Aorta (tissue), 5 donors: ENCODE measurements around the gene DUSP10. TPM values are rescaled to one million over a fixed set of nuclear protein-coding genes. Genes with fewer than 3 reads are reported as not detected.

Experiments
- ATAC-seq: fragments of 200-7000 bp; cut with Tn5 transposase; one replicate; pipeline ENCODE4 v1.9.1; 2022; ENCODE audit warnings: moderate library complexity; ENCODE audit not compliant: low FRiP score
- DNase-seq, 2 donors: peaks; one replicate each; pipeline ENCODE4 v3.0.0-alpha.2; 2020
- H3K27ac ChIP-seq, 2 donors: one replicate each; pipeline ENCODE4 v1.5.1; 2013; ENCODE audit warnings: low read length in 2 of 2, mild to moderate bottlenecking in 2 of 2, moderate library complexity in 2 of 2, control low read depth in 1 of 2, inconsistent platforms in 1 of 2, low read depth in 1 of 2
- H3K27me3 ChIP-seq, 2 donors: one replicate each; pipeline ENCODE4 v1.6.1; 2013; ENCODE audit warnings: control low read depth in 1 of 2, low read length in 1 of 2, mild to moderate bottlenecking in 1 of 2, moderate library complexity in 1 of 2; ENCODE audit not compliant: insufficient read depth in 2 of 2, control insufficient read depth in 1 of 2
- H3K36me3 ChIP-seq, 2 donors: one replicate each; pipeline ENCODE4 v1.6.1; 2013; ENCODE audit warnings: control low read depth in 1 of 2, low read length in 1 of 2, mild to moderate bottlenecking in 1 of 2; ENCODE audit not compliant: insufficient read depth in 2 of 2, control insufficient read depth in 1 of 2
- H3K4me1 ChIP-seq, 2 donors: one replicate each; pipeline ENCODE4 v1.6.1; 2013; ENCODE audit warnings: low read length in 2 of 2, control low read depth in 1 of 2, mild to moderate bottlenecking in 1 of 2, moderate library complexity in 1 of 2; ENCODE audit not compliant: insufficient read depth in 2 of 2, control insufficient read depth in 1 of 2
- H3K4me3 ChIP-seq, 2 donors: one replicate each; pipeline ENCODE4 v1.5.1; 2013; ENCODE audit warnings: low read length in 2 of 2, control low read depth in 1 of 2, mild to moderate bottlenecking in 1 of 2
- H3K9me3 ChIP-seq: one replicate; pipeline ENCODE4 v1.6.1; 2013; ENCODE audit warnings: mild to moderate bottlenecking, low read length; ENCODE audit not compliant: control insufficient read depth
- WGBS, 2 donors: extraction: QIAGEN DNeasy Blood & Tissue Kit; methylation state at CpG; one replicate each; pipeline ENCODE4 v1.1.7; 2013; 5-methylcytosine and 5-hydroxymethylcytosine counted together
- intact Hi-C, 2 donors: fragments of 100-400 bp; cut with DNase I; formaldehyde crosslinking; loops; one replicate each; pipeline versions ENCODE4 v1.14.2 to v1.15.0; 2022
- polyA plus RNA-seq, 2 donors: library from polyadenylated mRNA; stranded (reverse); fragments of 200-250 nt; gene quantifications; one replicate each; pipeline ENCODE4 v1.2.3, GENCODE V29; 2013
- total RNA-seq, 2 donors: library from RNA; stranded (reverse); fragmentation: NEBNext Ultra II Directional; extraction: Animal tissue kit (Norgen Biotek cat#: 25700); gene quantifications; one replicate each; pipeline ENCODE4 v1.2.1, GENCODE V29; 2021
- donor health status: healthy with polysubstance abuse.
- donor health status: Bipolar disorder and iron deficiency.
- donor health status: DM: no; HTN: no; CAD: no.
- donor health status: DM: no; HTN: no; CAD: no.
- donor health status: DM: yes; HTN: yes; CAD: no.

DUSP10 gene
- total and polyA plus RNA-seq, 4 donors = 0.33 to 5.4 (median 4.8) TPM

DNA sequence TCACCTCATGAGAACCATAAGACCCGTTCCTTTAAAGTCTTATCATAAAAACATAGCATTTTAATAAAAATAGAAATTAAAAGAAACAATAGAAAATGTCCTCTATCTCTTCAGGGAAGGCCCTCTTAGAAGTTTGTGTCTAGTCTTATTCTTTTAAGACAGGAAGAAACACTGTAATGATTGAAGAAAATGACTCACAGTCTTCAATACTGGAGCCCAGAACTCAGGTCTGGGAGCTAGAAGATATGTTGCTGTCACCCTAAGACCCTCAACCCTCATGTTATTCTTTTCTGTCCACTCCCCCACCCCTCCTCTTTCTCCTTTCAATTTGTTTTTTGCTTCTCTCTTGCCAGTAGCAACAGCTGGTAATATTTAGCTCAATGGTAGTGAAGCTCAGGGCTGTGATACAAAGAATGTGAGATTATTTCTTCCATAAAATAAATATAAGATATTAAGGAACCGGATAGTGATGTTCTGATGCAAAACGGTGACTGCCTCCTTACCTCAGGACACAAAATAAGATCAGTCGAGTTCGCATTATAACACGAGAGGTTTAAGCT lies 12.0 kb downstream of the DUSP10 start:
- Histone ChIP-seq H3K4me3 (no peak overlapping the region), H3K27me3 (no peaks in the 10 kb centered on the region), H3K36me3 (no peaks in the 10 kb centered on the region), H3K4me1 (no peaks in the 10 kb centered on the region), H3K9me3 (no peaks in the 10 kb centered on the region), H3K27ac (no peak overlapping the region)
- ATAC-seq = no peak
- DNase-seq = no peak
- 63 to 70% methylated on average over 6 of the region's 6 CpGs for WGBS, 2 donors
- intact Hi-C loops = no loop called here

DNA sequence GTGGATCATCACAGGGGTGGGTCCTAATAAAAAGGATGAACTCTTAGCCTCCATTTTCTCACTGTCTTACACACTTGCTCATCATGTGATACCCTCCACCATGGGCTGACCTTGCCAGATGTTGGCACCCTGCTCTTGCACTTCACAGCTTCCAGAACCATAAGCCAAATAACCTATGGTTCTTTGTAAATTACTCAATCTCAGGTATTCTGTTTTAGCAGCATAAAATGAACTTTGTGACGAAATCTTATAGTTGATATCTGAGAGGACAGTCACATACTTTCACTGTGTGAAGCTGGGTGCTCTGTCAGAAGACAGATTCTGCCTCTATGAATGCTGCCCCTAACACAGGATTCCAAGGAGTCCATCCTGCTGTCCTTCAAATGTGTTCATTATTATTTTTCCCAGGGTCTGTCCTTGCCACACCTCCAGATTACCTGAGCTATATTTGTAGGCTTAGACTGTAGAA lies 13.8 kb downstream of the DUSP10 start:
- H3K4me1 ChIP-seq = no peaks in the 10 kb centered on the region
- 97 to 99% methylated on average over 1 of the region's 1 CpG for WGBS, 2 donors
- H3K27me3 ChIP-seq = no peaks in the 10 kb centered on the region
- no peaks in the 10 kb centered on the region for H3K36me3 ChIP-seq
- ATAC-seq (no peak), DNase-seq (no peak)
- no peaks in the 10 kb centered on the region for H3K9me3 ChIP-seq
- intact Hi-C loops = no loop called here
- no peak overlapping the region for H3K27ac ChIP-seq
- no peak overlapping the region for H3K4me3 ChIP-seq

DNA sequence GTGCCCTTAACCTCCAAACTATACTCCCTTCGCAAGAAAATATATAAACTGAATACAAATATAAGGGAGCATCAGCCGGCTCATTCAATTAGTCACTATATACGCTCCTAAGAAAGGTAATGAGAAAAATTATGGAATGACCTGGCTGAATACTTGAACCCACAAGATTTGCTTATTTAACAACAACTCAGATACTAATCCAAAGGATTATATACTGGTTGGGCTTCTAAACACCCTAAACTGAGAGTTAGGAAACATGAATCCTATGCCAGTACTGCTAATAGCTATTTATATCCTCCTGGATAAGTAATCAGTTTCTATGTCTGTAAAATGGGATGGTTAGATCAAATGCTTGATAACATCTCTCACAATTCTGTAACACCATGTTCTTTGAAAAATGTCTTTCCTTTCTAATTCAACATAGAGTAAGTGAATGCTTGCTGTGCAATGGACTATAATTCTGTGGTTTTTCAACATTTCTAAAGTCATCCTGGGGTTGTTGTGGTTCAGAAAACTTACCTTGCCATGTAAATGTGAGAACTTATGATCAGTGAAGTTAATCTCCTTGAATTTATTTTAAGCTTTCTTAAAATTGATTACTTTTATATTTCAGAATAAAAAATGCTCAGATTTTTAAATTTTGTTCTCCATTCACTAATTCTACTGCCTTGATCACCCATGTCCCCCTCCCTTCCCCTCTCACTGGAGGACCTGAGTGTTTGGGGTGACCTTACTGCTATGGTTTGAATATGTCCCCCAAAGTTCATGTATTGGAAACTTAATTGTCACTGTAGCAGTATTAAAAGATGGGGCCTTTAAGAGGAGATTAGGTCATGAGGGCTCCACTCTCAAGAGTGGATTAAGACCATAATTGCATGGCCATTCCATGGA lies 14.5 kb downstream of the DUSP10 start:
- H3K36me3 ChIP-seq = no peaks in the 10 kb centered on the region
- no peaks in the 10 kb centered on the region for H3K9me3 ChIP-seq
- H3K27ac ChIP-seq = no peak overlapping the region
- H3K4me1 ChIP-seq = no peaks in the 10 kb centered on the region
- no peak for DNase-seq
- no peaks in the 10 kb centered on the region for H3K27me3 ChIP-seq
- intact Hi-C loops = no loop called here
- 91% methylated on average over 3 of the region's 3 CpGs for WGBS, 2 donors
- H3K4me3 ChIP-seq = no peak overlapping the region
- no peak for ATAC-seq

DNA sequence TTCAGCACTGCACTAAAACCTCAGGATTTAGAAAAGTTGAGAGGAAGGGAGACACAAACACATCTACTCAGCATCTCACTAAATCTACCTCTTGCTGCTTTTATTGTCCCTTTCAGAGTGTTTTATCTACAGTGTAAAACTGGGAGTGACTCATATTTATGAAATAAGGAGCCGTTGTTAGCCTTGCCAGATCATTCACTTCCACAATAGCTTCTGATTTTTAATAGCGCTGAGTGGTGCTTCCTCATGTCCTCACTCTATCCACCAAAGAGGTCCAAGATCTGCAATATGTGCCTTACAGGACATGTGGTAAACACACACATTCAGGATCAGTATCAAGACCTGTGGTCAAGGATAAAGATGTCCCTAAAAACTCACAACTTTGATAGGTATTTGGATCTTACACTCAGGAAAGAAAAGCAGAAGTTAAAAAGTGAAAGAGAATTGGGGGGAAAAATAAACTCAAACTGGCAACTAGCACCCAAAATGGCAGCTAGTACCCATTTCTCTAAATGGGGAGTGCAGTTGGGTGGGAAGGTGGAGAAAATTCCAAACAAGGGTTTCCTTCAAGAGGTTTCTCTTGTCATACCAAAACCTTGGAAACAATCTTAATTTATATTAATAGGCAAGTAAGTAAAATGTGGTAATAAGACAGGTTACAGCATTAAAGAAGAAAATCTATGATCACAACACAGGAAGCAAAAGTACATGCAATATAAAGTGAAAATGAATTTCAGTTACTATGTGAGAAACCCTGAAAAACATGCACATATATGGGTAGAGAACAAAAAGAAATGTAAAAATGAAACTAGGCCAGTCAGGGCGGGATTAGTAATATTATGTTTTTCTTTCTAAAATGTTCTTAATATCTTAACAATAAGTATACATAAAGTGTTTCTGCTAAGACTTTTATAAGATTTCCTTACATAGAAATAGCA lies 15.9 kb downstream of the DUSP10 start:
- Histone ChIP-seq H3K27me3 (no peaks in the 10 kb centered on the region), H3K9me3 (no peaks in the 10 kb centered on the region), H3K4me1 (no peaks in the 10 kb centered on the region), H3K4me3 (no peak overlapping the region), H3K27ac (no peak overlapping the region), H3K36me3 (no peaks in the 10 kb centered on the region)
- 64 to 69% methylated on average over 3 of the region's 3 CpGs for WGBS, 2 donors
- intact Hi-C loops = no loop called here
- DNase-seq (no peak), ATAC-seq (no peak)

DNA sequence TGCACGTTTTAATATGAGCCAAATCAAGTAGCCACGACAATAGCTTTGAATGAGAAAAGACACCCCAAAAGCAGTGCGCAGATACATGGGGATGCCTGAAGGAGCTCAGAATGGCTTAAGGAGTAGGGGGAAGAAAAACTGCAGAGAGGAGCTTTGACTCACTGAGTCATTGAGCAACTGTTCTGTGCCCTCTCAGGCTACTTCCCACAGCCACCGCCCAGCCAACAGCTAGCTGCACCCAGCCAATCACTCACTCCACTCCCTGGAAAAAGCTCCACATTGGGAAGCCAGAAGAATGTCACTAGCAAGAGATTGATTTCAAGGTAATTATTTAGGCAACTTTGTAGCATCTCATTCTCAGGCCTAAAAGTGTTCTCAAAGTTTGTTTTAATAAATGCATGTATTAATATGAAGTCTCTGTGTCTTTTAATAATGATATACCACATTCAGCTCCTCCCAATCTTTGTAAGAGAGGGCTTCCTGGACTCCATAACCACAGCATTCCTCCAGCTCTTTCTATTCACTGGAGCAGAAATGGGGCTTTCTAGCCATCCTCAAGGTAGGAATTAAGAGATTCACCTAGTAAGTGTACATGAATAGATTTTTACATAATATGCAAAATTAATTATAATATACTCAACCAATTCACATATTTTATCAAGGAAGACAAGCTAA lies 16.8 kb downstream of the DUSP10 start:
- ATAC-seq (peak; percentile 50), DNase-seq (peak in 1 of 2 donors; percentile 67)
- Histone ChIP-seq H3K27ac (no peak overlapping the region), H3K27me3 (no peaks in the 10 kb centered on the region), H3K4me3 (no peak overlapping the region), H3K9me3 (no peaks in the 10 kb centered on the region), H3K4me1 (no peaks in the 10 kb centered on the region), H3K36me3 (no peaks in the 10 kb centered on the region)
- intact Hi-C loops = no loop called here
- 80 to 82% methylated on average over 4 of the region's 4 CpGs for WGBS, 2 donors

DNA sequence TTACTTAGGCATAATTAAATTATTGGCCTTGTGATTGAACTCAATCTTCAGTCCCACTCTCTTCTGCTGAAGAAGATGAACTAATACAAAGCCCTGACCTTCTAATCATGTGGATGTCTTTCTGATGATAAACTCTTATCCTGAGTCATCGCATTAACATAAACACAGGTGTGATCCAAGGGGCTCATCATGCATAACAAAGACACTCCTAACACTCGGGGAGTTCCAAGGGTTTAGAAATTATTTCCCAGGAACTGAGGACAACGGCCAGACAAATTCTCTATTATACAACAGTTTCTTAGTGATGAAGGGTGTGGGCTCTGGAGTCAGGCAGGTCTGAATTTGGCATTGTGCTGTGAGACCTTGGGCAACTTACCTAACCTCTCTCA lies 18.0 kb downstream of the DUSP10 start:
- no peaks in the 10 kb centered on the region for H3K9me3 ChIP-seq
- DNase-seq = no peak
- 98% methylated on average over 3 of the region's 3 CpGs for WGBS, 2 donors
- no peaks in the 10 kb centered on the region for H3K27me3 ChIP-seq
- H3K36me3 ChIP-seq = no peaks in the 10 kb centered on the region
- H3K27ac ChIP-seq = no peak overlapping the region
- ATAC-seq = no peak
- H3K4me1 ChIP-seq = peaks cover 0 to 4% of the 10 kb centered on the region in 2 donors
- intact Hi-C loops = no loop called here
- no peak overlapping the region for H3K4me3 ChIP-seq

DNA sequence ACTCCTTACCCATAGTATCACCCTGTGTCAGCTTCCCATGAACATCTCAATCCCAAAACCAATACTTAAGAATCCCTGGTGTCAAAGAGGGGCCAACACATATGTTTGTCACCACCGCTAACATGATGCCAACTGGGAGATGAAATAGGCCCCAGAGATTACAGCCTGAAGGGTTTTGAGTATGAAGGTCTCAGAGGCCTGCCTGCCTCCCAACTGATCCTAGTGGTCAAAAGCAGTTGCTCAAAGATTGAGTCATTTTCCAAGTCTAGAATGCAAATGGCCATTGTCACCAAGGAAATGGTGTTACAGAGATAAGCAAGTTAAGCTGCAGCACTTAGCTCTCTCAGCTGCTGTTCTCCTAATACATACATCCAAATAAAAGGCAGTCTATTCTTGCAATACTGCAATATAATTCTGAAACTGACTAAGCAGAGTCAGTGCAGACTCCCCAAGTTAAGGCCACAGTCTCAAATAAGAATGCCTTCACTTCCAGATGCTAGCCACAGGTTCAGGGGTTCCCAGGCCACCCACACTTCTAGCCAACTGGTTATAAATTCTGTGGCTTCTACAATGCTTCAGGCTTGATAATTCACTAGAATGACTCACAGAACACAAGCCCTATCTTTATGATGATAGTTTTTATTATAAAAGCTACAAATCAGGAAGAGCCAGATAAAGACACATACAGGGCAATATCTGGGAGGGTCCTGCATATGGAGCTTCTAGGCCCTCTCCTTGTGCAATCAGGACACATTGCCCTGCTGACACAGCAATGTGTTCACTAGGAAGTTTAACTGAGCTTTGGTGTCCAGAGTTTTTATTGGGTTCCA lies 18.7 kb downstream of the DUSP10 start:
- Histone ChIP-seq H3K4me1 (peaks cover 0 to 7% of the 10 kb centered on the region in 2 donors), H3K36me3 (no peaks in the 10 kb centered on the region), H3K27ac (no peak overlapping the region), H3K4me3 (no peak overlapping the region), H3K9me3 (no peaks in the 10 kb centered on the region), H3K27me3 (no peaks in the 10 kb centered on the region)
- intact Hi-C loops = no loop called here
- WGBS, 2 donors = 82 to 86% methylated on average over 1 of the region's 1 CpG
- ATAC-seq (no peak), DNase-seq (no peak)
